ENCODE measurements around the gene PLA2G4D.

DNA sequence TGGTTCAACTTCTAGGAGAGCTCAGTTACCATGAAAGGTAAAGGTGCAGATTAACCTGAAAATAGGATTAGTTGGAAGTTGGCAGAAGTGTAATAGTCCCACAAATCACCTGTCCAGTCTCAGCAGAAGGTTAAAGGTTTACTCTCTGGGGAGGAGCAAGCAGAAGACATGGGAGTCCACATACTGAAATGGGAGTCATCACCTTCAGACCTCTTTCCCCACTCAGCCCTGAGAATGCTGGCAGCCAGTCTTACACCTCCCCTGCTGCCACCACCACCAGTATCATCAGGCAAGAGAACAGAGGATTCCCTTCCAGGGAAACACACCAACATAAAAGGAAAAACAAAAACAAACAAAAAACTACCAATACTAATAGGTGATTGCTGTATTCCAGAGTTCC is 13.8 kb upstream of the PLA2G4D start:
- no peak for TF ChIP-seq SMC3 (IDR thresholded peaks at IDR 0.05)
- no peak for TF ChIP-seq EP300 (IDR thresholded peaks at IDR 0.05)
- no peak for TF ChIP-seq POLR2A (IDR thresholded peaks at IDR 0.05; ENCODE audit: low read length)

All from A549 (cell line).